Mammary epithelial cell (primary cell): ENCODE measurements around the gene KRTAP24-1.

Experiments used
- CTCF ChIP-seq, 2 donors: IDR thresholded peaks in 1 of 2; conservative IDR thresholded peaks in 1 of 2; 2 replicates each; pipeline ENCODE4 v1.5.1; 2011 to 2012; ENCODE audit warnings: inconsistent platforms in 2 of 2, low read length in 2 of 2, mild to moderate bottlenecking in 2 of 2, control low read depth in 1 of 2, low read depth in 1 of 2; ENCODE audit not compliant: insufficient read depth in 1 of 2; ENCODE audit errors: extremely low read depth in 1 of 2
- EZH2 ChIP-seq: IDR thresholded peaks from 2 replicates; pipeline ENCODE4 v1.6.1; 2012; ENCODE audit warnings: low read length, inconsistent platforms, borderline replicate concordance

- TF ChIP-seq EZH2 (no peak), CTCF (conservative IDR thresholded peaks at IDR 0.05 in 1 of 2, IDR thresholded peaks at IDR 0.05 in 1 of 2; ENCODE audit: extremely low read depth in 1 of 2, insufficient read depth in 1 of 2, low read depth in 1 of 2, low read length in 2 of 2) (no peak)
Observed at GRCh38 chr21:30243691-30244090, 39.1 kb downstream of the KRTAP24-1 start.
